Tibial nerve (tissue), 4 donors: ENCODE results near the gene GMPPA. TPM values are rescaled to one million over a fixed set of nuclear protein-coding genes. Genes with fewer than 3 reads are reported as not detected.

ENCODE experiments used
- DNase-seq, 2 donors: peaks; one replicate each; pipeline ENCODE4 v3.0.0-alpha.2; 2019; ENCODE audit warnings: low spot score in 2 of 2
- H3K27ac ChIP-seq, 4 donors: fragments of 200-600 bp; sonication (generic) in 3 of 4; one replicate each; pipeline ENCODE4 v1.5.1; 2017 to 2019; ENCODE audit warnings: mild to moderate bottlenecking in 1 of 4
- H3K27me3 ChIP-seq, 2 donors: fragments of 200-600 bp; sonication (generic) in 1 of 2; one replicate each; pipeline versions ENCODE4 v1.5.1 to v1.6.0; 2017 to 2019
- H3K36me3 ChIP-seq, 3 donors: fragments of 200-600 bp; sonication (generic); one replicate each; pipeline ENCODE4 v1.5.1; 2018 to 2019
- H3K4me1 ChIP-seq, 4 donors: fragments of 200-600 bp; sonication (generic) in 3 of 4; one replicate each; pipeline ENCODE4 v1.5.1; 2017 to 2019
- H3K4me3 ChIP-seq, 4 donors: fragments of 200-600 bp; sonication (generic) in 3 of 4; one replicate each; pipeline ENCODE4 v1.5.1; 2017 to 2019; ENCODE audit warnings: mild to moderate bottlenecking in 1 of 4, moderate library complexity in 1 of 4
- H3K9me3 ChIP-seq, 4 donors: fragments of 200-600 bp; sonication (generic) in 3 of 4; one replicate each; pipeline ENCODE4 v1.5.1; 2017 to 2019
- EP300 ChIP-seq, 2 donors: sonication (generic); formaldehyde crosslinking; IDR thresholded peaks; one replicate each; pipeline ENCODE4 v1.6.1; 2017; ENCODE audit warnings: antibody characterized with exemption in 2 of 2, mild to moderate bottlenecking in 1 of 2
- POLR2A ChIP-seq, 2 donors: fragments of 450-650 bp; IDR thresholded peaks; one replicate each; pipeline ENCODE4 v1.6.1; 2017; ENCODE audit warnings: antibody characterized with exemption in 2 of 2, mild to moderate bottlenecking in 2 of 2, moderate library complexity in 2 of 2
- WGBS, 2 donors: methylation state at CpG; one replicate each; pipeline ENCODE4 v1.1.5; 2018; 5-methylcytosine and 5-hydroxymethylcytosine counted together
- small RNA-seq: library from RNA; depleted of rRNA; stranded (forward); fragments of <200 nt; gene quantifications from one replicate; pipeline ENCODE3, GENCODE V24; 2016
- total RNA-seq, 4 donors: library from RNA; depleted of rRNA; stranded (reverse); fragments of >200 nt; gene quantifications; one replicate each; pipeline ENCODE4 v1.1.0, GENCODE V29; 2016
- TF ChIP-seq, protein P1 (sequence below), 5 experiments: fragments of 200-600 bp in 3 of 5; fragments of 450-650 bp in 2 of 5; sonication (generic) in 3 of 5; IDR thresholded peaks; one replicate each; pipeline ENCODE4 v1.5.1; 2016 to 2019; ENCODE audit warnings: antibody characterized with exemption in 5 of 5, mild to moderate bottlenecking in 3 of 5, moderate library complexity in 2 of 5

Gene GMPPA
- total RNA-seq, 4 donors from 2014 or later: 18.8 to 29.7 (median 27.8) TPM

DNA sequence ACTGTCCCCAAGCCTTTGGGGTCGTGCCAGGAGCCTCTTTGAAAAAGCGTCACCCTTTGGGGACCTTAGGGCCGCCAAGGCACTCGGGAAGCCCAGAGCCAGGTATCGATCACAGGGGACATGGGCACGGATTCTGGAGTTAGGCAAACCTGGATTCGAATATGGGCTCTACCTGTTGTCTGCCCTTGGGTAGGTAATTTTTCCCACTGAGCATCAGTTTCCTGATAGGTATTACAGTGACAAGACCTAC lies 54.4 kb downstream of the GMPPA start:
- Histone ChIP-seq H3K4me3 (peak overlapping the region; percentile 44 to 68 (median 56)), H3K27me3 (peaks cover 0 to 7% of the 10 kb centered on the region in 2 donors), H3K4me1 (peaks cover 0 to 25% (median 14%) of the 10 kb centered on the region in 4 donors), H3K27ac (peak overlapping the region in 1 of 4 donors; percentile 87), H3K9me3 (no peaks in the 10 kb centered on the region), H3K36me3 (peaks cover 0 to 57% (median 0%) of the 10 kb centered on the region in 3 donors)
- no peak for DNase-seq
- TF ChIP-seq, protein P1, sequence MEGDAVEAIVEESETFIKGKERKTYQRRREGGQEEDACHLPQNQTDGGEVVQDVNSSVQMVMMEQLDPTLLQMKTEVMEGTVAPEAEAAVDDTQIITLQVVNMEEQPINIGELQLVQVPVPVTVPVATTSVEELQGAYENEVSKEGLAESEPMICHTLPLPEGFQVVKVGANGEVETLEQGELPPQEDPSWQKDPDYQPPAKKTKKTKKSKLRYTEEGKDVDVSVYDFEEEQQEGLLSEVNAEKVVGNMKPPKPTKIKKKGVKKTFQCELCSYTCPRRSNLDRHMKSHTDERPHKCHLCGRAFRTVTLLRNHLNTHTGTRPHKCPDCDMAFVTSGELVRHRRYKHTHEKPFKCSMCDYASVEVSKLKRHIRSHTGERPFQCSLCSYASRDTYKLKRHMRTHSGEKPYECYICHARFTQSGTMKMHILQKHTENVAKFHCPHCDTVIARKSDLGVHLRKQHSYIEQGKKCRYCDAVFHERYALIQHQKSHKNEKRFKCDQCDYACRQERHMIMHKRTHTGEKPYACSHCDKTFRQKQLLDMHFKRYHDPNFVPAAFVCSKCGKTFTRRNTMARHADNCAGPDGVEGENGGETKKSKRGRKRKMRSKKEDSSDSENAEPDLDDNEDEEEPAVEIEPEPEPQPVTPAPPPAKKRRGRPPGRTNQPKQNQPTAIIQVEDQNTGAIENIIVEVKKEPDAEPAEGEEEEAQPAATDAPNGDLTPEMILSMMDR (IDR thresholded peaks at IDR 0.05): no peak
- TF ChIP-seq POLR2A (IDR thresholded peaks at IDR 0.05) (no peak), EP300 (IDR thresholded peaks at IDR 0.05) (no peak)
- WGBS, 2 donors: 32 to 37% methylated on average over 7 of the region's 7 CpGs

DNA sequence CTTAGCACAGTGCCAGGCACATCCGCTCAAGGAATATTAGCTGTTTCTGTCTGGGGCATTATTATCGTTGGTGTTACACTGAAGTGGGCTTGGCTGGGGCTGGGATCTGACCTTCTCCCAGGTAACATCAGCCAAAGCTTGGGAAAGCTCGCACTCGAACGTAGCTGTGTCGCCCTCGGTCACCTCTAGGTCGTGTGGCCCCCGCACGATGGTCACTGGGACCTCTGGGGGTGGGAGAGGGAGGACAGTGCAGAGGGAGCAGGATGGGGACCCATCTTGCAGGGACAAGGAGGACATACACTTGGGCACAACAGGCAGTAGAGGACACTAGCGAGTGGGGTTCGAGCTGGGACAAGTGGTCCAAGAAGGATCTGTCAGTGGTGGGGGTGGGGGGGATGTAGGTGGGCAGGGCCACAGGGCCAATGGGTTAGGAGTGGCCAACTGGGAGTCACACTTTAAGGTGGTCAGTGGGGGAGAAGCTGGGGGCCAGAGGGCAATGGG lies 54.8 kb downstream of the GMPPA start:
- Histone ChIP-seq H3K36me3 (peaks cover 0 to 61% (median 0%) of the 10 kb centered on the region in 3 donors), H3K4me1 (peaks cover 0 to 25% (median 14%) of the 10 kb centered on the region in 4 donors), H3K9me3 (no peaks in the 10 kb centered on the region), H3K27me3 (peaks cover 0 to 7% of the 10 kb centered on the region in 2 donors), H3K27ac (no peak overlapping the region), H3K4me3 (no peak overlapping the region)
- TF ChIP-seq POLR2A (IDR thresholded peaks at IDR 0.05) (no peak), EP300 (IDR thresholded peaks at IDR 0.05) (no peak)
- TF ChIP-seq, protein P1 (IDR thresholded peaks at IDR 0.05): no peak
- DNase-seq: no peak
- 76 to 79% methylated on average over 12 of the region's 12 CpGs for WGBS, 2 donors

DNA sequence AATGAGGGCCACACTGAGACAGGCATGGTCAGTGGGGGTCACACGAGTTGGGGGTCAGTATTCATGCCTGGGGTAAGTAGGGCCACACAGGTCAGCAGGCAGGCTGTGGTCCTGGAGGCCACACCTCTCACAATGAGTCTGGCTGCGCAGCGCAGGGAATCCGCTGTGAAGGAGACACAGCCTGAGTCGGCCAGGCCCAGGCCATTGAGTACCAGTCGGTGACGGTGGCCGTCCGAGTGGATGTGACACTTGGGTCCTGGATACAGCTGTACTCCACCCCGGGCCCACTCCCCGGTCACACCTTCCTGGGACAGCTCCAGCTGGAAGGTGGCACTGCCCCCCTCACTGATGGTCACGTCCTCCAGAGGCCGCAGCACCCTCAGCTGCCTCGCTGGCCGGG lies 55.7 kb downstream of the GMPPA start:
- peaks cover 0 to 7% of the 10 kb centered on the region in 2 donors for H3K27me3 ChIP-seq
- no peak overlapping the region for H3K27ac ChIP-seq
- H3K4me3 ChIP-seq: no peak overlapping the region
- H3K36me3 ChIP-seq: peaks cover 0 to 62% (median 0%) of the 10 kb centered on the region in 3 donors
- 89 to 91% methylated on average over 15 of the region's 15 CpGs for WGBS, 2 donors
- DNase-seq: no peak
- no peaks in the 10 kb centered on the region for H3K9me3 ChIP-seq
- H3K4me1 ChIP-seq: peaks cover 0 to 25% (median 14%) of the 10 kb centered on the region in 4 donors
- TF ChIP-seq POLR2A (IDR thresholded peaks at IDR 0.05) (no peak), EP300 (IDR thresholded peaks at IDR 0.05) (no peak)
- TF ChIP-seq, protein P1 (IDR thresholded peaks at IDR 0.05): no peak

DNA sequence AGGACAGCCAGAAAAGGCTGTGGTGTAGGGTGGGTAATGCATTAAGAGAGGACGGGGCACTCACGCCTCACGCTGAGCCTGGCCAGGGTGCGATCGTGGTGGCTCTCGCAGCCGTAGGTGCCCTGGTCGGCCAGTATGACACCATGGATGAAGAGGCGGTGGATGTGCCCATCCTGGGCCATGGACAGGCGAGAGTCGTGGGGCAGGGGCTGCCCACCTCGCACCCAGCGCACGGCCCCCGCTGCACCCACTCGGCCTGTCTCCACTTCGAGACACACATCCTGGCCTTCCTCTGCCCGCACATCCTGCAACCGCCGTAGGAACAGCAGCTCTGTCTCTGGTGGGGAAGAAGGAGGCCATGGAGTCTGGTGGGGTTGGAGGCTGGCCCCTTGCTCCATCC lies 57.3 kb downstream of the GMPPA start:
- Histone ChIP-seq H3K36me3 (peaks cover 0 to 56% (median 0%) of the 10 kb centered on the region in 3 donors), H3K4me3 (no peak overlapping the region), H3K27me3 (peaks cover 0 to 7% of the 10 kb centered on the region in 2 donors), H3K4me1 (peaks cover 0 to 29% (median 14%) of the 10 kb centered on the region in 4 donors), H3K9me3 (no peaks in the 10 kb centered on the region), H3K27ac (no peak overlapping the region)
- DNase-seq: no peak
- WGBS, 2 donors: 85 to 94% methylated on average over 12 to 18 of the region's 20 CpGs
- no peak for TF ChIP-seq EP300 (IDR thresholded peaks at IDR 0.05)
- no peak for TF ChIP-seq POLR2A (IDR thresholded peaks at IDR 0.05)
- TF ChIP-seq, protein P1 (IDR thresholded peaks at IDR 0.05): no peak

DNA sequence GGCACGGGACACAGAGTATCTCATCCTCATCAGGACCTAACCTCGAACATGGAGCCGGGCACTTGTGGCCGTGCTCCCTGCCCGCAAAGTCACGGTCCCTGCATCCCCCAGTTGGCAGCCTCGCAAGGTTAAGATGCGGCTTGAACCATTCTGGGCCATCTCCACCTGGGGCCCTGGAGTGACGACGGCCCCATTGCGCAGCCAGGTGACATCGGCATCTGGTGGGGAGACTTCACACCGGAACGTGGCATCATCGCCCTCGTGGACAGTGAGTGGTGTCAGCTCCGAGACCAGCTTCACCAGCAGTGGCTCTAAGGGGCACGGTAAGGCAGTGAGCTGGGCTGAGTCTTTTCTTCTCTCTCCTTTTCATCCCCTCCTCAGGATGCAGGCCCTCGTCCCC lies 57.7 kb downstream of the GMPPA start:
- H3K27ac ChIP-seq: no peak overlapping the region
- peaks cover 0 to 56% (median 0%) of the 10 kb centered on the region in 3 donors for H3K36me3 ChIP-seq
- no peak overlapping the region for H3K4me3 ChIP-seq
- H3K4me1 ChIP-seq: peaks cover 0 to 26% (median 14%) of the 10 kb centered on the region in 4 donors
- no peak for DNase-seq
- no peaks in the 10 kb centered on the region for H3K9me3 ChIP-seq
- WGBS, 2 donors: 74 to 89% methylated on average over 6 to 18 of the region's 19 CpGs
- TF ChIP-seq POLR2A (IDR thresholded peaks at IDR 0.05) (no peak), EP300 (IDR thresholded peaks at IDR 0.05) (no peak)
- TF ChIP-seq, protein P1 (IDR thresholded peaks at IDR 0.05): no peak
- peaks cover 0 to 7% of the 10 kb centered on the region in 2 donors for H3K27me3 ChIP-seq

Small RNA genes lying within 50 kb of the gene (small RNA-seq; reads per million reads assigned to genes)
- gene MIR3132: 0.38 reads per million

Other genes with a start within 250 kb of the GMPPA start
- gene TUBA4B, start 245.6 kb upstream of the GMPPA start, total RNA-seq: not detected
- 10 to 100 TPM in 1 of 4 donors, 1 to 10 TPM in 3; 8.0 to 24.6 (median 9.4) TPM for gene TUBA4A, start 245.0 kb upstream of the GMPPA start, total RNA-seq
- gene DNAJB2, start 219.5 kb upstream of the GMPPA start, total RNA-seq: 100 to 1,000 TPM in 3 of 4 donors, 10 to 100 TPM in 1; 95.7 to 106 (median 102) TPM
- not detected for gene PTPRN, start 189.5 kb upstream of the GMPPA start, total RNA-seq
- not detected for gene RESP18, start 166.1 kb upstream of the GMPPA start, total RNA-seq
- 10 to 100 TPM; 35.2 to 88.1 (median 52.6) TPM for gene DNPEP, start 111.0 kb upstream of the GMPPA start, total RNA-seq
- 10 to 100 TPM; 20.7 to 50.4 (median 25.0) TPM for gene DES, start 80.5 kb upstream of the GMPPA start, total RNA-seq
- 10 to 100 TPM in 1 of 4 donors, 1 to 10 TPM in 3; 6.7 to 10.2 (median 8.1) TPM for gene SPEG, start 64.0 kb upstream of the GMPPA start, total RNA-seq
- 1 to 10 TPM in 1 of 4 donors, under 1 TPM in 1, not detected in 2; 0.42 to 3.0 TPM for gene ASIC4, start 15.6 kb downstream of the GMPPA start, total RNA-seq
- 10 to 100 TPM; 51.3 to 91.2 (median 62.9) TPM for gene CHPF, start 44.9 kb downstream of the GMPPA start, total RNA-seq
- 1 to 10 TPM; 1.6 to 2.4 (median 1.9) TPM for gene TMEM198, start 45.1 kb downstream of the GMPPA start, total RNA-seq
- 100 to 1,000 TPM in 2 of 4 donors, 10 to 100 TPM in 2; 85.0 to 135 (median 98.3) TPM for gene OBSL1, start 72.6 kb downstream of the GMPPA start, total RNA-seq
- gene INHA, start 73.4 kb downstream of the GMPPA start, total RNA-seq: 1 to 10 TPM in 2 of 4 donors, not detected in 2; 1.1 to 1.4 TPM
- gene STK11IP, start 99.0 kb downstream of the GMPPA start, total RNA-seq: 10 to 100 TPM; 33.9 to 77.0 (median 72.3) TPM
- 1 to 10 TPM; 1.3 to 5.1 (median 3.4) TPM for gene SLC4A3, start 128.7 kb downstream of the GMPPA start, total RNA-seq